ENCODE results near the gene C2orf72. TPM values are rescaled to one million over a fixed set of nuclear protein-coding genes. Genes with fewer than 3 reads are reported as not detected.
A peak's percentile ranks its signal among the peaks of the same experiment; 100 is the strongest.
"Not testable (repeated sequence)": the region's sequence is repeated elsewhere in the genome, so short reads cannot be mapped to it uniquely, and the experiment has no call there.

The C2orf72 gene
- under 1 TPM in 1 of 2 donors, not detected in 1; 0.24 TPM for total RNA-seq
- long read RNA-seq, donor 1, result 0 reads
- long read RNA-seq, donor 2, result 0 reads

GRCh38 chr2:231037202-231037730, at the start of gene C2orf72:
Gene C2orf72 (plus strand): TSS chr2:231037523. CDS start chr2:231037566, 43 bp downstream.
- no peak for DNase-seq (ENCODE audit: low spot score)
- intact Hi-C loops (cut with DNase I), result no loop called here

- no peak for DNase-seq (ENCODE audit: low spot score)
- intact Hi-C loops (cut with DNase I), result loop anchor here (5.0 to 10.0 kb wide), 4 partner anchors 82 to 165 kb away; no protein-coding TSS in a partner anchor
Observed at GRCh38 chr2:230989731-230990130, 47.6 kb upstream of the C2orf72 start.

DNA sequence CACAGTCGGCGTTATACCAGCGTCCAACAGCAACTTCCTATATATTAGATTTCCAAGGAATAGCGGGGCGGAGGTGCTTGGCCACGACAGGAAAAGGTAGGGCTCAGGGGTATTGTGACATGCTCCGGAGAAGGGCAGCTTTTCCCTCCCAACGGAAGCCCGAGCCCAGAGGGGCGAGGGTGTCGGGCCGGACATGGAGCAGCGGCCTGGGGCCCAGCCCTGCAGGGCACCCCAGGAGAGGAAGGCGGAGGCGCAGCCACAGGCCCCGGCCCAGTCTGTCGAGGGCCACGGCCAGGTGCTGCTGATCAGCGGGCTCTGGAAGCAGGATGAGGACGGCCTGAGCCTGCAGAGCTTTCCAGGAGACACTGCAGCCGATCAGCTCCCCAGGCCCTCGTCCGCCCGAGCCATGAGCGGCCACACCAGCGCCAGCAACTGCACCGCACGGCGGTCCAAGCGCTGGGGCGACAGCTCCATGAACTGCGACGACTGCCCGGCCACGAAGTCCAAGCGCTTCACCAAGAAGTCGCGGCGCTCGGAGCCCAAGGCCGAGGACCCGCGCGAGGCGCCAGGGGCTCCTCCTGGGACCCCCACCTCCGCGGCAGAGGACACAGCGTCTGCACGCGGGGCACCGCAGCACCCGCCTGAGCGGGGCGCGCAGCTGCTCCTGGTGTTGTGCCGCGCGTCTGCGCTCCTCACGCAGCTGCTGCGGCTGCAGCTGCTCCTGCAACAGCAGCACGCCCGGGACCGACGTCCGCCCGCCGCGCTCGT, 47.0 kb upstream of the C2orf72 start:
- intact Hi-C loops (cut with DNase I), result loop anchor here in 1 of 2 donors (10.0 kb wide), 1 partner anchor 166 kb away; no protein-coding TSS in a partner anchor
- no peak for DNase-seq (ENCODE audit: low spot score)

GRCh38 chr2:230990899-230991150, 46.5 kb upstream of the C2orf72 start:
- intact Hi-C loops (cut with DNase I), result loop anchor here in 1 of 2 donors (10.0 kb wide), 1 partner anchor 166 kb away; no protein-coding TSS in a partner anchor

GRCh38 chr2:230991598-230991997, 45.7 kb upstream of the C2orf72 start:
- peak; percentile 55 for DNase-seq (ENCODE audit: low spot score)
- intact Hi-C loops (cut with DNase I), result loop anchor here in 1 of 2 donors (10.0 kb wide), 1 partner anchor 167 kb away; no protein-coding TSS in a partner anchor

More at GRCh38 chr2:230990899-230991150, 46.5 kb upstream of the C2orf72 start:
- DNase-seq (ENCODE audit: low spot score), result no peak

- peak; percentile 47 for DNase-seq (ENCODE audit: low spot score)
- intact Hi-C loops (cut with DNase I), result loop anchor here in 1 of 2 donors (10.0 kb wide), 1 partner anchor 171 kb away; no protein-coding TSS in a partner anchor
Observed at GRCh38 chr2:230995821-230996220, 41.5 kb upstream of the C2orf72 start, which contains the start of gene SPATA3. Gene SPATA3 (plus strand): TSS chr2:230996121. CDS start chr2:230996234, 113 bp downstream.

DNA sequence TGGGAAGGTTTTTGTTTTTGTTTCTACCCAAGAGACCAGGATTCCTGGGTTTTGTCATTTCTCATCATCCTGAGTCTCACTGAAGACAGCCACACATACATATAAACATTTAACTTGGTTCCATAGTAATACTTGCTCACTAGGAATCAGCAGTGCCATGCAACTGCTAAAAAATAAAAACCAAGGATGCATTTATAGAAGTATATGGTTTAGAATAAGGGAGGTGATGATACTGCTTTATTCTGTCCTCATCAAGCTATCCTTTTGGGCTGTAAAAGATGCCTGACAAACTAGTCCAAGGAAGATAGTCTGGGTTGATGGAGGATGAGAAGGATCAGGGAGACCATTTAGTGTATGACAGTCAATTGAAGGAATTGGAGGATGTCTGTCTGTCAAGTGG, 40.7 kb upstream of the C2orf72 start:
- intact Hi-C loops (cut with DNase I), result loop anchor here in 1 of 2 donors (10.0 kb wide), 1 partner anchor 172 kb away; no protein-coding TSS in a partner anchor
- DNase-seq (ENCODE audit: low spot score), result no peak

DNA sequence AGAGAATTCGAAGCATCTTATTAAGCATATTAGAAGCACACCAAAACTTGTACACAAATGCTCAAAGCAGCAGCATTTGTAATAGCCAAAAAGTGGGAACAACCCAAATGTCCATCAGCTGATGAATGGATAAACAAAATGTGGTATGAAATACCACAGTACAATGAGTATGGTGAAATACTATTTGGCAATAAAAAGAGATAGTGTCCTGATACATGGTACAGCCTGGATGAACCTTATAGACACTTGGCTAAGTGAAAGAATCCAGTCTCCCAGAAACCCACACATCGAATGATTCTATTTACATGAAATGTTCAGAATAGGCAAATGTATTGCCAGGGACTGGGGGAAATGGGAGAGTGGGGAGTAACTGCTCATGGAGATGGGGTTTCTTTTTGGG, 38.4 kb upstream of the C2orf72 start:
- no peak for DNase-seq (ENCODE audit: low spot score)
- intact Hi-C loops (cut with DNase I), result loop anchor here in 1 of 2 donors (10.0 kb wide), 1 partner anchor 174 kb away; no protein-coding TSS in a partner anchor

DNA sequence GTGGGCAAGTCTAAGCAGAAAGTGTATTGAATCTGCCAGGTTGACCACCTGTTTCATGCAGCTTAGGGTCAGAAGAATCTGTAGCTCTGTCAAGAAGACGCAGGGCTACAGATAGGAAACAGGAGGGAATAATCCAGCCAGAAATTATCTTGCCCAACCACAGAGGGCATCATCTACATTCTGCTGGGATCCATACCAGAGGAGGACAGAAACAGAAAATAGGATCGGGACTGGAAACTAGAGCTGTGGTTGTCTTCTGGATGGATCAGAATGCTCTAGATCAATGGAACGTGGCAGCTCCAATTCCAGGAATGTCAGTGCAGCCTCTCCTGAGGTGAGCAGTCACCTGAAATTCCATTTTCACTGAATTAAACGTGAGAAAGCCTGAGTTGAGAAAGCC, 37.8 kb upstream of the C2orf72 start:
- intact Hi-C loops (cut with DNase I), result loop anchor here in 1 of 2 donors (10.0 kb wide), 1 partner anchor 175 kb away; no protein-coding TSS in a partner anchor

GRCh38 chr2:231000211-231000904, 37.0 kb upstream of the C2orf72 start:
- intact Hi-C loops (cut with DNase I), result no loop called here
- DNase-seq (ENCODE audit: low spot score), result peak; percentile 75

More for the DNA sequence above, 37.8 kb upstream of the C2orf72 start:
- no peak for DNase-seq (ENCODE audit: low spot score)

GRCh38 chr2:231001036-231001435, 36.3 kb upstream of the C2orf72 start:
- DNase-seq (ENCODE audit: low spot score), result no peak
- intact Hi-C loops (cut with DNase I), result no loop called here

GRCh38 chr2:231001921-231002320, 35.4 kb upstream of the C2orf72 start:
- intact Hi-C loops (cut with DNase I), result no loop called here
- no peak for DNase-seq (ENCODE audit: low spot score)

- no peak for DNase-seq (ENCODE audit: low spot score)
- intact Hi-C loops (cut with DNase I), result no loop called here
Observed at GRCh38 chr2:231002641-231003040, 34.7 kb upstream of the C2orf72 start.

DNA sequence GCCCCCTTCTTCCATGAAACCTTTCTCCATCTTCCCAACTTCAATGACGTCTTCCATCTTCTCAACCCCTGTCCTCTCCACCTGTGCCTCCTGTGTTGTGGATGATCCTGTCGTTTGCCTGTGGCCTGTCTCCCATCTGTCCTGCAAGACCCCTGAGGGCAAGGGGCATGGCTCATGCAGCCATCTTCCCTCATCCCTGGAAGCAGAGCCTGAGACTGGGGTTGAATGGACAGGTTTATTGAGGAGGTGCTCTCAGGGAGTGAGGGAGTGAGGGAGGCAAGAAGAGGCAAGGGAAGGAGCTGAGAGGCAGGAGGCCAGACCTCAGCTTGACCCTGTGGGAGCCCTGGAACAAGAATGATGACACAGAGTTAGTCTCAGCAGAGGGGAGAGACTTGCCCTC, 34.1 kb upstream of the C2orf72 start:
- DNase-seq (ENCODE audit: low spot score), result no peak

DNA sequence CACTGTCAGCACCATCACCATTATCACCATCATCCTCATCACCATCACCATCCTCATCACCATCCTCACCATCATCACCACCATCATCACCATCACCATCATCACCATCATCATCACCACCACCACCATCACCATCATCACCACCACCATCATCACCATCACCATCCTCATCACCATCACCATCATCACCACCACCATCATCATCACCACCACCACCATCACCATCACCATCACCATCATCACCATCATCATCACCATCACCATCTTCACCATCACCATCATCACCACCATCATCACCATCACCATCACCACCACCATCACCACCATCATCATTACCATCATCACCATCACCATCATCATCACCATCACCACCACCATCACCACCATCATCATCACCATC, 32.4 kb upstream of the C2orf72 start:
- intact Hi-C loops (cut with DNase I); DNase-seq (ENCODE audit: low spot score): not testable (repeated sequence)

More for the DNA sequence above, 34.1 kb upstream of the C2orf72 start:
- intact Hi-C loops (cut with DNase I), result no loop called here

- intact Hi-C loops (cut with DNase I), result no loop called here
- no peak for DNase-seq (ENCODE audit: low spot score)
Observed at GRCh38 chr2:231007286-231008098, 29.8 kb upstream of the C2orf72 start.

GRCh38 chr2:231008131-231008530, 29.2 kb upstream of the C2orf72 start:
- intact Hi-C loops (cut with DNase I), result no loop called here
- DNase-seq (ENCODE audit: low spot score), result no peak

- intact Hi-C loops (cut with DNase I), result no loop called here
- no peak for DNase-seq (ENCODE audit: low spot score)
Observed at GRCh38 chr2:231009236-231009919, 27.9 kb upstream of the C2orf72 start.

Measured in posterior vena cava (tissue), 2 donors.